ENCODE data around the gene HABP4.

Gene HABP4, protein sequence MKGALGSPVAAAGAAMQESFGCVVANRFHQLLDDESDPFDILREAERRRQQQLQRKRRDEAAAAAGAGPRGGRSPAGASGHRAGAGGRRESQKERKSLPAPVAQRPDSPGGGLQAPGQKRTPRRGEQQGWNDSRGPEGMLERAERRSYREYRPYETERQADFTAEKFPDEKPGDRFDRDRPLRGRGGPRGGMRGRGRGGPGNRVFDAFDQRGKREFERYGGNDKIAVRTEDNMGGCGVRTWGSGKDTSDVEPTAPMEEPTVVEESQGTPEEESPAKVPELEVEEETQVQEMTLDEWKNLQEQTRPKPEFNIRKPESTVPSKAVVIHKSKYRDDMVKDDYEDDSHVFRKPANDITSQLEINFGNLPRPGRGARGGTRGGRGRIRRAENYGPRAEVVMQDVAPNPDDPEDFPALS

DNA sequence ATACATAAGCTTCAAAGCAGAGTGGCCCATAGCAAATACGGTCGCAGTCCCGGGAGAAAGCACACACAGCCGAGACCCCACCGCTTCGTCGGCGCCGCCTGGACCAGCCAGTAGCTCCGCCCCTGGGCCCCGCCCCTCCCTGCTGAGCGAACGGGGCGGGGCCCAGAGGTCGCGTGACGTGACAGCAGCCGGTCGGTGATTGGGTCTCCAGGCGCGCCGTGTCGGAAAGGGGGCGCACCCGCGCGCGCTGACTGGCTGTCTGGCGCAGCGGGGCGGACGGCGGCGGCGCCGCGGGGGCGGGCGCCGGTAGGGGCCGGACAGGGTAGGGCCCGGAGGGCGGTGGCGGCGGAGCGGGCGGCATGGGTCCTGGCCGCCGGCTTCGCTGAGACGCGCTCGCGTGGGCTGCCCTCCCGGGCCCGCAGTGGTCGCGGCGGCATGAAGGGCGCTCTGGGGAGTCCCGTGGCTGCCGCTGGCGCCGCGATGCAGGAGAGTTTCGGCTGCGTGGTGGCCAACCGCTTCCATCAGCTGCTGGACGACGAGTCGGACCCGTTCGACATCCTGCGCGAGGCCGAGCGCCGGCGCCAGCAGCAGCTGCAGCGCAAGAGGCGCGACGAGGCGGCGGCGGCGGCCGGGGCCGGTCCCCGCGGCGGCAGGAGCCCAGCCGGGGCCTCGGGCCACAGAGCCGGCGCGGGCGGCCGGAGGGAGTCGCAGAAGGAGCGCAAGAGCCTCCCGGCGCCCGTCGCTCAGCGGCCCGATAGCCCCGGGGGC lies at the start of gene HABP4:
TSS of gene HABP4 (plus strand) at position 325 of the 768 bp plus-strand sequence. CDS start at position 436, 111 bp downstream.
- peak; percentile 96 for DNase-seq (ENCODE audit: low read depth)
- TF ChIP-seq, protein P1, sequence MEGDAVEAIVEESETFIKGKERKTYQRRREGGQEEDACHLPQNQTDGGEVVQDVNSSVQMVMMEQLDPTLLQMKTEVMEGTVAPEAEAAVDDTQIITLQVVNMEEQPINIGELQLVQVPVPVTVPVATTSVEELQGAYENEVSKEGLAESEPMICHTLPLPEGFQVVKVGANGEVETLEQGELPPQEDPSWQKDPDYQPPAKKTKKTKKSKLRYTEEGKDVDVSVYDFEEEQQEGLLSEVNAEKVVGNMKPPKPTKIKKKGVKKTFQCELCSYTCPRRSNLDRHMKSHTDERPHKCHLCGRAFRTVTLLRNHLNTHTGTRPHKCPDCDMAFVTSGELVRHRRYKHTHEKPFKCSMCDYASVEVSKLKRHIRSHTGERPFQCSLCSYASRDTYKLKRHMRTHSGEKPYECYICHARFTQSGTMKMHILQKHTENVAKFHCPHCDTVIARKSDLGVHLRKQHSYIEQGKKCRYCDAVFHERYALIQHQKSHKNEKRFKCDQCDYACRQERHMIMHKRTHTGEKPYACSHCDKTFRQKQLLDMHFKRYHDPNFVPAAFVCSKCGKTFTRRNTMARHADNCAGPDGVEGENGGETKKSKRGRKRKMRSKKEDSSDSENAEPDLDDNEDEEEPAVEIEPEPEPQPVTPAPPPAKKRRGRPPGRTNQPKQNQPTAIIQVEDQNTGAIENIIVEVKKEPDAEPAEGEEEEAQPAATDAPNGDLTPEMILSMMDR (IDR thresholded peaks at IDR 0.05; ENCODE audit: insufficient read depth, low read depth, low read length, missing control alignments) = no peak
- H3K4me3 ChIP-seq (ENCODE audit: low read length) = peak within 1 kb of the TSS; percentile 60

DNA sequence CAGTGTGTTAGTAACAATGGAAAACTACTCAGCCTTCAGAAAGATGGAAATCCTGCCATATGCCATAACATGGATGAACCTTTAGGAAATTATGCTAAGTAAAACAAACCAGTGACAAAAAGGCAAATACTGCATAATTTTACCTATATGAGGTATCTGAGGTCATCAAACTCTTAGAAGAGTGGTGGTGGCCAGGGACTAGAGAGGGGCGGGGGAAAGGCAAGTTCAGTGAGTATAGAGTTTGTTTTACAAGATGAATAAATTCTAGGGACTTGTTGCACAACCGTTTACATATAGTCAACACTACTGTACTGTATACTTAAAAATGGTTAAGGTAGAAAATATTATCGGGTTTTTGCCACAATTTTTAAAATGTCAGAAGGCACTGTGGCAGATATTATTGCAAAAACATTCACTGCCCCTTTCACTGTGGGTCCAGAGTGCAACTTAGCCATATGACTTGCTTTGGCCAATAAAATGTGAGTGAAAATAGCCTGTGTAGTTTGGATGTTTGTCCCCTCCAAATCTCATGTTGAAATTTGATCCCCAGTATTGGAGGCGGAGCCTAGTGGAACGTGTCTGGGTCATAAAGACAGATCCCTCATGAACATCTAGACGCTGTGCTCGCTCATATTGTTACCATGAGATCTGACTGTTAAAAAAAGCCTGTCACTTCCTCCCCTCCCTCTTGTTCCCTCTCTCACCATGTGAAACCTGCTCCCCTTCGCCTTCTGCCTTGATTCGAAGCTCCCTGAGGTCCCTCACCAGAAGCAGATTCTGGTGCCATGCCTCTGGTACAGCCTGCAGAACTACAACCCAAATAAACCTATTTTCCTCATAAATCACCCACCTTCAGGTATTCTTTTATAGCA lies 41.3 kb upstream of the HABP4 start:
- DNase-seq (ENCODE audit: low read depth) = no peak

DNA sequence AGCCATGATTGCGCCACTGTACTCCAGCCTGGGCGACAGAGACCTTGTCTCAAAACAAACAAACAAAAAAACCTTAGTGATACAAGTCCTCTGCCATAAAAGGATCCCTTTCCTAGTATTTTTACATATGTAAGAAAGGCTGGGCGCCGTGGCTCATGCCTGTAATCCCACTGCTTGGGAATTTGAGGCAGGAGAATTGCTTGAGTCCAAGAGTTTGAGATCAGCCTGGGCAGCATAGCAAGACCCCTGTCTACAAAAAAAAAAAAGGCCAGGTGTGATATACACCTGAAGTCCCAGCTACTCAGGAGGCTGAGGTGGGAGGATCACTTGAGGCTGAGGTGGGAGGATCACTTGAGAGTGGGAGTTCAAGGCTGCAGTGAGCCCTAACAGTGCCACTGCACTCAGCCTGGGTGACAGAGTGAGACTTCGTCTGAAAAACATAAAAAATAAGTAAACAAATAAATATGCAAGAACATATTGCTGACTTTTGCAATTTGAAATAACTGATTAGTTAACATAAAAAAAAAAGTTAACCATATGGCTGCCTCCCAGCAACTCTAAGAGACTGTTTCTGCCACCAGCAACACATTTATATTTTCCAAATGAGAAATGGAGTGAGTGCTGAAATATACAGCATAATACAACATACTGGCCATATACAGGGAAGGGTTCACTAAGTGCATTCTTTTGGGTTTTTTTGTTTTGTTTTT lies 38.7 kb upstream of the HABP4 start:
- TF ChIP-seq, protein P1 (IDR thresholded peaks at IDR 0.05; ENCODE audit: insufficient read depth, low read depth, low read length, missing control alignments) = no peak
- DNase-seq (ENCODE audit: low read depth) = no peak
- H3K4me3 ChIP-seq (ENCODE audit: low read length) = no peak overlapping the region

More for the DNA sequence above, 41.3 kb upstream of the HABP4 start:
- TF ChIP-seq, protein P1 (IDR thresholded peaks at IDR 0.05; ENCODE audit: insufficient read depth, low read depth, low read length, missing control alignments) = no peak
- no peak overlapping the region for H3K4me3 ChIP-seq (ENCODE audit: low read length)

DNA sequence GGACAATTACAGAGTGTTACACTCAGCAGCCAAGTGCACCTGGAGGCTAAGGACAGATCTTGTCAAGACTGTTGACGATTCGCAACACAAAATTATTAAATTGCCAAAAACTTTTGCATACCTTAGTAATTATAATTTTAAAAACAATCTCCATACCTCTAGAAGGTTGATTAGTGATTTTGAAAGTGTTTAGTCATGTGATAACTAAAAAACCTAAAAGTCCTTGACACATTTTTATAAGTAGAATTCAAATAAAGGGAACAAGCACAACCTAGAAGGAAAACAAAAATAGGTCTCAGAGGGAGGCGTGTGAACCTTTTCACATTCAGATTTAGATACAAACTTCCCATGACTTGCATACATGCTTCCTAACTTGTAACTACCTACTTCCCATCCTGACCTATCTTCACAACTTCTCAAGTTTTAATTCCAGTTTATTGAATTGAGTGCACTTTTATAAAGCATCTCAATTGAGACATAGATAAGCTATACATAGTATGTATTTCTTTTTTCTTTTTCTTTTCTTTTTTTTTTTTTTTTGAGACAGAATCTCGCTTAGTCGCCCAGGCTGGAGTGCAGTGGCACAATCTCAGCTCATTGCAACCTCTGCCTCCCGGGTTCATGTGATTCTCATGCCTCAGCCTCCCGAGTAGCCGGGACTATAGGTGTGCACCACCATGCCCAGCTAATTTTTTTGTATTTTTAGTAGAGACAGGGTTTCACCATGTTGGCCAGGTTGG lies 37.6 kb upstream of the HABP4 start:
- DNase-seq (ENCODE audit: low read depth) = no peak
- no peak overlapping the region for H3K4me3 ChIP-seq (ENCODE audit: low read length)
- TF ChIP-seq, protein P1 (IDR thresholded peaks at IDR 0.05; ENCODE audit: insufficient read depth, low read depth, low read length, missing control alignments) = no peak

DNA sequence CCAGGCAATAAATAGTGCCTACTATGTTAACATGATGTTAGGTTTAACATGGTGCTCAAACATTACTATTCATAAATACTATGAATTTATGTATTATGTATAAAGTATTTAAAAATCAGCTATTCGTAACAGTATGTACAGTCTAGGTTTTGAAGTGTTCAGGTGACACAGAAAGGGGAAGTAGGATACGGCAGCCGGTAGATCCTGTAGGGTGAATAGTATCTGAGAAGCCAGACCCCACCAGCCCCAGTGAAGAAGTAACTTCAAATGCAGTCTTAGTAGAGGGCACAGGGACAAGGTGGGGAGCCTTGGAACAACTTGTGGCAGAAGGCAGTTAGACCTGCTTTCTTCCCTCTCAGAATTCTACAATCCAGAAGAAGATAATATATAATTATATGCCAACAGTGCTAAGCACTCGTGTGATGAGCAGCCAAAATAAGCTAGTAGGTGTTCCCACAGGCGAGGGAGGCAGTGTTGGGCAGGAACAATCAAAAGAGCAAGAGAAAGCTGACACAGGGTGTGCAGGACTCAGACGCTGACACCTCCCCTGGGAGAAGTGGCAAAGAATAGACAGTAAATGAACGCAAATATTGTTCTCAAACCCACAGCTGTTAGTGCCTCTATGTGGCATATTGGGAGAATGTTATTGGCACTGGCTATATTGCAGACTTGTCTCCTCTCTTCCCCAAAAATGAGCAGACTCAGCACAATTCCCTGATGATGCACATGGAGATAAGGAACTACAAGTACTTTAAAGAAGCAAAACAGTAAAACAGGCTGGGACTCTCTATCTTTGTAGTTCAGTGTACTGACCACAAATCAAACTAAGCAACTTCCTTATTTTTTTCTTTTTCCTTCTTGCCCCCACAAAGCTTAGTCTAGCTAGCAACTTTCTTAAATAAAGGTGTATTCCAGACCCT lies 36.4 kb upstream of the HABP4 start:
- H3K4me3 ChIP-seq (ENCODE audit: low read length) = no peak overlapping the region
- DNase-seq (ENCODE audit: low read depth) = no peak
- TF ChIP-seq, protein P1 (IDR thresholded peaks at IDR 0.05; ENCODE audit: insufficient read depth, low read depth, low read length, missing control alignments) = no peak
